Activated T-cell treated with anti-CD3 and anti-CD28 coated beads for 1 hour (primary cell): Measurements from ENCODE around the gene DSCAM.

Experiments used
- DNase-seq: peaks from one replicate; pipeline ENCODE4 v3.0.0-alpha.2; 2020; ENCODE audit warnings: low read depth

DSCAM gene

DNA sequence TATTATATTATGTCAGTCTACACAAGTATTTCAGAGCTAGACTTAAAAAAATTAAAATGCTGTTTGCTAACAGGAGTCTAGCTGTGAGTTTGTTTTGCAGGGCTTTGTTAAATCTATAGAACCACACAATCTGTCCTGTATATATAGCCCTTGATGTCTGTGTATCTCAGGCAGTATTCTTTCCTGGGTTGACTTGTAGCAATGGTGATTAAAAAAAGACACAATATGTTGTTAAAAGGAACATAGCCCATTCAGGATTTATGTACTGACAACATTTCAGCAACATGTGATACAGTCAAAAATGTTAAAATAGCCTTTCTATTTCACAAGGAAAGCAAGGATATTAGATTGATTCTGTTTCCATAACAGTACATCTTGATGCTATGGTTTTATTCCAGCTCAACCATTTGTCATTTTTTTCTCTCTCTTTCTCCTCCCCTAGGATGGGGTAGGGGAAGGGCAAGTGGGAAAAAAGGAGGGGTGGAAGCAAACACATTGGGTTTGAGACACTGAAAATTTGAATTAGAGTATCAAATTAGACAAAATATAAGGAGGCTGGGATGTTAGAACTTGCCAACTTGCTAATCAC lies 139.2 kb downstream of the DSCAM start:
- no peak for DNase-seq

GRCh38 chr21:40706806-40707655 lies 139.9 kb downstream of the DSCAM start:
- no peak for DNase-seq

DNA sequence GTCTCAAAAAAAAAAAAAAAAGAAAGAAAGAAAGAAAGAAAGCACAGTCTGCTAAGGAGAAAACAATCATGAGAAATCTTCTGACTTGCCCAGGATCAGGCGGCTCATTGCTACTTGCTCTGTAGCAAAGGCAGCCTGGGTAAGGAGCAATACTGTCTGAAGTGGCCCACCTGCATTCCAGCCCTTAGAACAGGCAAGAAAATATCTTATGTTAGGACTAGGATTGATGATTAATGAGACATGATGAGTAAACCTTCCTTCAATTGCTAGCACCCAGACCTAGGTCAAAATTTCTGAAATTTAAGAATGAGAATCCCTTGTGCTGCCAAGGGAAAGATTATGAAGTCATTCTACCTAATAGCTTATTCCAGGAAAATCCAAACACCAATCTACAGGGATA lies 140.8 kb downstream of the DSCAM start:
- no peak for DNase-seq

DNA sequence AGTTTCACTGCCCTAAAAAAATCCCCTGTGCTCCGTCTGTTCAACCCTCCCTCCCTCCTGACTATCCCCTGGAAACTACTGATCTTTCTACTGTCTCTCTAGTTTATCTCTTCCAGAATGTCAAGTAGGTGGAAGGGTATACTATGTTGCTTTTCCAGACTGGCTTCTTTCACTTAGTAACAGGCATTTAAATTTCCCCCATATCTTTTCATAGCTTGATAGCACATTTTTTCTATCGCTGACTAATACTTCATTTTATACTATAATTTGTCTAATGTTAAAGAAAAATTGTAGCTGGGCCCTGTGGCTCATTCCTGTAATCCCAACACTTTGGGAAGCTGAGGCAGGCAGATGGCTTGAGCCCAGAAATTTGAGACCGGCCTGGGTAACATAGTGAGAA lies 142.8 kb downstream of the DSCAM start:
- no peak for DNase-seq

DNA sequence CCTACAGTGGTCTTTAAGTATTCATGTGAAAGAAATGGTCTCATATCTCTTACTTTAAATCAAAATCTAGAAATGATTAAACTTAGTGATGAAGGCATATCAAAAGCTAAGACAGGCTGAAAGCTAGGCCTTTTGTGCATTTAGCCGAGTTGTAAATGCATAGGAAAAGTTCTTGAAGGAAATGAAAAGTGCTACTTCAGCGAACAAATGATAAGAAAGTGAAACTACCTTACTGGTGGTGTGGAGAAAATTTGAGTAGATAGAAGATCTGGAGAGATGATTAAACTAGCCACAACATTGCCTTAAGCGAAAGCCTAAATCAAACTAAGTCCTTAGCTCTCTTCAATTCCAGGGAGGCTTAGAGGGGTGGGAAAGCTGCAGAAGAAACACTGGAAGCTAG lies 147.6 kb downstream of the DSCAM start:
- DNase-seq = no peak

DNA sequence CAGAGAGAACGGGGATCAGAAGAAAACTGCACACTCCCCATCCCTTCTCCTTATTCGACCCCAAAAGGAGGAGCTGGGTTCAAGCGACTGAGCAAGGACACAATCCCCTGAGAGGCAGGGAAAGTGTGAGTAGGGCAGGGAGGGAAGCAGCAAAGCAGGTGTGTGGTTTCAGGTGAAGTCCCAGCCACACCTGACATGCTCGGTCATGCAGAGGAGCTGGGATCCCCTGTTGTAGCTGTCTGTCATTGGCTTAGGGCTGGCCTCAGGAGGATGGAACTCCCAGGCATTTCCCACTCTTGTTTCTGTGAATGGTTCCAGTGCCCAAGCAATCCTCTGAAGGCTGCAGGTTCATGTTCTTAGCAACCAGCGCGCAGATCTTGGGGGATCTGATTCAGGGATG lies 150.7 kb downstream of the DSCAM start:
- no peak for DNase-seq

DNA sequence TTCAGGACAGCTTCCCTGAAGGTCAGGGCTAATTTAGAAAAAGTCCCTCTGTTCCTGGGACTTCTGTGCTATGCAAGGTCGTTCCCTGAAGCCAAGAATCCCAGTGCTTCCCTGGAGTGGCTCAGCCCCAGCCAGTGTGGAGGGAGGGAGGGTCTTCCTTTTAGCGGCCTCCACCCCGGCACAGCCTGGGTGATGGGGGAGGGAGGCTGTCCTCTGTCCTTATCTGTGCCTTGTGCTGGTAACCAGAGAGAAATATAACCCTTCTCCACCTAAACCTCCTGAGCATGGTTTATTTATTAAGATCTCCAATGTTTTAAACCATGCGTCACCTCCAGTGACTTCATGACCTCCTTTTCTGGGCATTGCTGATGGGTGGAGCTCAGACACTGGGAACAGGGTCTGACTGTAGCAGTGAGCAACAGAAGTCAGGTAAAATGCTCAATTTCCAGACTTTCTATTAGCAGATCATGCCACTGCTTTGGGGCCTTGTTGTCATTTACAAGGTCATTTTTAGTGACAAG lies 157.1 kb downstream of the DSCAM start:
- no peak for DNase-seq

GRCh38 chr21:40689217-40689616 lies 157.7 kb downstream of the DSCAM start:
- DNase-seq = no peak

DNA sequence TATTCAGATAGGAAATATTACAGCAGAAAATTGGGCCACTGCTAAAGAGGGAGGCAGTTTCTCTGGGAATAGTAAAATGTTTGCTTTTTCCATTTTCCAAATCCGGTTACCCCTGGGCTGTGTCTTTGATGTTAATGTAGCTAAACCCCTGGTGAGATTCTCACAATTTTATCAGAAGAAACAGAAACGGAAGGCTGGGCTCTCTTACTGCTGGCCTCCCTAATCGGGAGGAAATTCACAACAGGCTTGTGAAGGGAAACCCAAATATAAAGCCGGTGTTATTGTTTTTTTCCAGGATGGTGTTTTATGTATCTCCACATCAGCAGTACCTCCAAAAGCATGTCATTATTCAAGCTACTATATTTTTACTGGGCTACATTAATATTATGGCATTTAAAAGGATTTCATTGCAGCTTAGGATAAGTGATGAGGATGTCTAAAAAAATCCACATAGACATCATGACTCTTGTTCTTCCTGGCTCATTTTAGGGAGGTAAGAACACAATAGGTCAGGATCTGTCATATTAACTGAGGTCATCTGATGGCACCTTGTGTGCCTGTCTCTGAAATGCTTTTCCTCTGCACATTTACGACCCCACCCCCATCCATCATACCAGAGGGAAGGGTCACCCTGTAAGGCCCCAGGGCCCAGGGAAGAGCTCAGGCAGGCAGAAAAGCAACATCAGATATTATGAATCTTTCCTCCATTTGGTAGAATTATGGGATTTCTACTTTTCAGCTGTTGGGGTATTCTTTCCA lies 158.7 kb downstream of the DSCAM start:
- DNase-seq = no peak

GRCh38 chr21:40687625-40688024 lies 159.3 kb downstream of the DSCAM start:
- no peak for DNase-seq

DNA sequence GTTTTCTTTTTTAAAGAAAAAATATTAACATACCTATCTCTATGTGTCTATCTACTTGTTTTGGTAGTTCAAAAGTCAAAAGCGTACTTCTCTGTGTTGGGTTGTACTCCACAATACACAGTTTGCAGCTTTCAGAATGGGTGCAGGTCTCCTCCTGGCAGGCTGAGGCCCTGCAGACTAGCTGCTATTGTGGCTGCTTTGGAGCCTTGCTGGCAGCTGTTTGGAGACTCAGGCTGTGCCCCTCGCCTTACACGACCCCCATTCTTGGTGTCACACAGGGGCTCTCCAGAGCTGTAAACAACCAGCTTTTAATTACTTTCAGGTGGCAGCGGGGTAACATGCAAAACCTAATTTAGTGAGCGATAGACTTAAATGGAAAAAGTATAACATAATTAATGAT lies 160.4 kb downstream of the DSCAM start:
- no peak for DNase-seq

DNA sequence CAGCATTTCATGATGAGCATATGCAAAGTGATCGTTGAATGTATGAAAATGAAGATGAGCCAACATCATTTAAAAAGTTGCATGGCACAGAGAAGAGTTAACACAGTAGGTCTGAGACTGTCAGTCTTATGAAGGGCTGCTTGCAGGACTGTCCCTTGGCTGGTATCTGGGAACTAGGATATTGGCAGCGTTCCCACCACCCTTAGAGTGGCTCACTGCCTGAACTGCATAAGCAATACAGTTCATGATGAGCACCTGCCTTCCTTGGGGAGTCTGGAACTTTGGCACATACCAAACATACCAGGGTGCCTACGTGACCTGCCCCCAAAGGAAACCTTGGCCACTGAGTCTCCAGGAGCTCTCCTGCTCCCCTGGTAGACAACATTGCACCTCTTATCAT lies 161.8 kb downstream of the DSCAM start:
- no peak for DNase-seq

DNA sequence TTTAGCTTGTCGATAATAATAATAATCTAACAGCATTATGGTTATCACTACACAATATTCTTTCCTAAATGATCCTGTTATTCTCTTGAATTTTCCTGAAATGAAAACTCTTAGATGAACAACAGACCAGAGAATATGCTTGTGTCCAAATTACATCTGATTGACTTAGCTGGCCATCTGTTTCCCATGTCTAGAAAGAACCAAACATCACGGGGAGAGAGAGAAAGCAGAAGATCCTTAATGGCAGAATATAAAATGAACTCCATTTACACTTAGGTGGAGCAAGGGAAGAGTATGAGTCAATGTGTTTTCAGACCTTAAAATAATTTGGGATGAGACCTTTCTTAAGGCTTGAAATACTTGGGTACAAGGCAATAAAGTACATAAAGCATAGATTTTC lies 162.2 kb downstream of the DSCAM start:
- no peak for DNase-seq

DNA sequence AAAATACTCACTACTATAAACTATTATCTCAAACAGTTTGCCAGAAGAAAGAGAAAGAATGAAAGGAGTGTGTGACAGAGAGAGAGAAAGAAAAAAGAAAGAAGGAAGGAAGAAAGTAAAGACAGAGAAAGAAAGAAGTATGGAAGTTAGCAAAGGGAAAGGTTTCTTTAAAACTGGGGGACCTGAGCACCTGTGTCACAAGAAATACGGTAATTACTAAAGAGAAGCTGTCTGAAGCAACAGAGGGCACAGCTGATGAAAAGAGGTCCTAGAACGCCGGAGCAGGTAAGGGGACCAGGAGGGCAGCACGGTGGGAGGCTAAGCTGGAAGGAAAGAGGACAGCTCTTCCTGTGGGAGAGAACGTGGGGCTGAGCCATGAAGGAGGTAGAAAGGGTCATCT lies 163.6 kb downstream of the DSCAM start:
- DNase-seq = no peak

GRCh38 chr21:40681164-40681859 lies 165.6 kb downstream of the DSCAM start:
- no peak for DNase-seq

GRCh38 chr21:40680311-40680710 lies 166.6 kb downstream of the DSCAM start:
- DNase-seq = no peak

GRCh38 chr21:40678681-40679284 lies 168.2 kb downstream of the DSCAM start:
- DNase-seq = no peak

DNA sequence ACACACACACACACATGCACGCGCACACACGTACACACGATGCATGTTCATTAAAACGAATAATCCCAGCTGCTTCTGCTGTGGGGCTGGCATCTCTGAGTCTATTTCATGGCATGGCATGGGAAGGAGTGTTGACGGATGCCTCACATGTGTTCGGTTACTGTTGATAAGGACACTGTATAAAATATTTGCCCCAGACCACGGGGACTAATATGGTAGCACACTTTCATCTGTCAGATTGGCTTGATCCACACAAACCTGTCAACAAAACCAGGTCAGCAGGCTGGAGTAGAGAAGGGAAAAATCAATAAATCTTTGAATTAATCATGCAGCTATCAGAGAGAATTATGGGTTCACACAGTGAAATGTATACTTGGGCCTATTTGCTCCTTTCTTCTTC lies 171.9 kb downstream of the DSCAM start:
- DNase-seq = no peak

DNA sequence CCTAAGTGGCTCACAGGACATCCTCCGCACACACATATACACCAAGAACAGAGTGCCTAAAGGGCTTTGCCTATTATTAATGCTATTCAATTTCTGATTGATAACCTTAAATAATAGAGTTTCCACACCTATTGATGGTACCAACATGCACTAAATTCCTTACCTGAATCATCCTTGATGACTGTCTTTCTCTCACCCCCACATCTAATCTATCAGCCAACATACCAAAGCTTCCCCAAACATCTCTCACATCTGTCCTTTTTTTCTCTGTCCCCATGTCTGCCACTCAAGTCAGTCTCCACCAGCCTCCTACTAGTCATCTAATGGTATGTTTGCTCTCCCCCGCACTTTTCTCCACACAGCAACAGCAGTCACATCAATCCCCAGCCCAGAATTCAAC lies 174.4 kb downstream of the DSCAM start:
- DNase-seq = no peak

GRCh38 chr21:40671716-40672115 lies 175.2 kb downstream of the DSCAM start:
- no peak for DNase-seq

DNA sequence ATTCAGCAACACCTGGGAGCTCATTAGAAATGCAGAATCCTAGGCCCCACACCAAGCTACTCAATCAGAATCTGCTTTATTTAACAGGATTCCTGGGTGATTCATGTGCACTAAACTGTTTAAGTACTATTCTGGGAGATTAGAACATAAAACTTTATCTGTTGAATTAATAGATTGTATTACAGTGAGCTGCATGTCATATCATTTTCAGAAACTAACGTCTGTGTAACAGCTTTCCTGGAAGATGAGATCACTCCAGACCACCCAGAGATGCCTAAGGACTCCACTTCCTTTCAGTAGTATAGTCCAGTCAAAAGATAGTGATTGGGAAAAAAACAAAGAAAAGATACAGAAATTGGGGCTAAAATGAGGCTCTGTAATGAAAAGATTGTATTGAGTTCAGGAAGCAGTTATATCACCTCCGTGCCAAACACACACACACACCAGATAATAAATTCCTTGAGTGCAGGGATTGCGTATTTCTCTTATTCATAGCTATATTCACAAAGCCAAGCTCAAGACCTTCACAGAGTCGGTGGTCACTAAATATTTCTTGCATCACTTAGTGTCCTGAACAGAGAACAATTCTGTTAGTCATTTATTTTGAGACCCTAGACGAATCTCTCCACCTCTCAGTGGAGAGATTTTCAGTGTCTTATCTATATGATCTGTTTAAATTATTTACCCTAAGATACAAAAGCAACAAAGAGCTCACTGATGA lies 178.2 kb downstream of the DSCAM start:
- no peak for DNase-seq
